GM19035 (cell line): ENCODE results near the gene ULK3.

Experiments
- ATAC-seq: cut with Tn5 transposase; IDR thresholded peaks from one replicate; pipeline ENCODE4 v1.9.1; 2021; ENCODE audit not compliant: unreplicated experiment

The ULK3 gene

DNA sequence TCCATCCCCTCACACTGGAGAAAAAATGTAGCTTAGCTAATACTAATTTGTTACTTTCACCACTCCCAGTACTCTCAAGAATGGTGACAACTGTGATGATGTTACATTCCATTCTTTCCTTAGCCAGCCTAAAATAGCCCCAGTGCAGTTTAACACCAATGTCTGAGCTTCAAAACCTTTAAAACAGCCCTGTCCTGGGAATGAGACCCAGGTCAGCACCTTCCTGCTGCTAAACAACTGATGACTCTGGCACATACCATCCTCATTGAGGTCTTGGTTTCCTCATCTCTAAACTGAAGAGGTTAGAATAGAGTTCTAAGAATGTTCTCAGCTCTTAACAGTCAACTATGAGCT is 26.4 kb upstream of the ULK3 start:
- no peak for ATAC-seq

DNA sequence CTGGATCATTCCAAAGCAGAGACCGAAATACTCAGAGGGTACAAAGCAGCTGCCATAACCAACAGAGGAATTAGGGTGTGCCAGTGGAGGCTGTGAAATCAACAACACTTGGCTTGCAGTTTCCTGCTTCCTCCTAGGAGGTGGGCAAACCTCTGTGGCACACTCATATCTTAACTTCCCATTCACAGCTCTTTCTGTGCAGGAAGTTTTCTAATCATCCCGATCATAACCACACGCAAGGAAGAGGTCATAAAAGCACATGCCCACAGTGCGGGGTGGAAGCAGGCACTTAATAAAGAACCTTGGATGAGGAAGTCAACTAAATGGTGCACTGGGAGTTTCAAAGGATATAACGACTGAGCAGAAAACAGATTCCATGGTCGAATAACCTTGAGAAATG is 25.1 kb upstream of the ULK3 start:
- ATAC-seq = no peak

DNA sequence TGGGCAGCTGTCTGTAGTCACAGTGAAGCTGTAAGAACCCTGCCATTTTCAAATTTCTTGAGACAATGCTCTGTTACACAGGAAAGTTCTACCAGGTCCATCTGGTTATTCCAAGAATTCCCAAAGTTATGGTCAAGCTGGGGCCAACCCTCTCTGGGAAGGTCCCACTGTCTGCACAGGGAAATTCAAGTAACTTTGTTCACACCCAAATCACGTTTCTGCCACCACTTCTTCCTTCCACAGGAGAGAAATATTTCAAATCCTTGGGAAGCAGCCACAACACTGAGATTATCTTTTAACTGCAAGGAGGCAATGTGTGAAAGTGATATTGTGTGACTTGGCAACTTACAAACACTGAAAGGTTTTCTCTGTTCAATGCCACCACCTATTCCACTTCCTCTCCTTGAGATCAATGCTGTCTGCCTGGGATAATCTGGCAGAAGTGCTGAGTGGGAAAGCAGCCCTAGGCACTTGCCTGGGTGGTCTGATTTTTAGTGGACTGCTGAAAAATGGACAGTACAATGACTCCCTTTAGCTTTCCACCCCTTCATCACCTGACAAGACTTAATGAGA is 24.6 kb upstream of the ULK3 start:
- no peak for ATAC-seq

DNA sequence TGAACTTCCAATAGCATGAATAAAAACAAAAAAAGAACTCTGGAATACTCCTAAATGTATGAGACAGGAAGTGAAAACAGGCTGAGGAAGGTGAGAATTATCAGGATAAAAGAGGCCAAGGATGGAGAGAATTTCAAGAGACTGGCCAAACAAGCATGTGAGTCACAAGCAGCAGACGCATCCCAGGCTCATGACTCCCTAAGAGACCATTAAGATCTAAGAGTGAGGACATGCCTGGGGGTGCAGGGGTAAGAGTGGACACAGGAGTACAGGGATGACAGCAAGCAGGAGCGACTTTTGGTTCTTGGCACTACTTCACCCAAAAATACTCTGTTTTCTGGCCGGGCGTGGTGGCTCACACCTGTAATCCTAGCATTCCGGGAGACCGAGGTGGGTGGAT is 23.1 kb upstream of the ULK3 start:
- ATAC-seq = no peak

DNA sequence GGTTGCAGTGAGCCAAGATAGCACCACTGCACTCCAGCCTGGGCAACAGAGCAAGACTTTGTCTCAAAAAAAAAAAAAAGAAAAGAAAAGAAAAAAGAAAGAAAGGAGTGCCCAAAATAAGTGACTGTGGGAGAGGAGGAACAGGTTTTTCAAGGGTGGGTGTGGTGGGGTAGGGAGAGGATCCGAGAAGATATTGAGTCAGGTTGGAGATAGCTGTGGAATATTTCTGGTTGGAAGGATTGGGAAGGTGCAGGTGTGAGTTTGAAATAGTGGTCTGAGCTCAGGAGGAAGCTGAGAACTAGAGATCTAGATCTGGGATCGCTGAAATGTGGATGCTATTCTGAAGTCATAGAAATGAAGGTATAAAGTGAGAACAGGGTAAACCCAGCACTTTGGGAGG is 22.4 kb upstream of the ULK3 start:
- no peak for ATAC-seq

DNA sequence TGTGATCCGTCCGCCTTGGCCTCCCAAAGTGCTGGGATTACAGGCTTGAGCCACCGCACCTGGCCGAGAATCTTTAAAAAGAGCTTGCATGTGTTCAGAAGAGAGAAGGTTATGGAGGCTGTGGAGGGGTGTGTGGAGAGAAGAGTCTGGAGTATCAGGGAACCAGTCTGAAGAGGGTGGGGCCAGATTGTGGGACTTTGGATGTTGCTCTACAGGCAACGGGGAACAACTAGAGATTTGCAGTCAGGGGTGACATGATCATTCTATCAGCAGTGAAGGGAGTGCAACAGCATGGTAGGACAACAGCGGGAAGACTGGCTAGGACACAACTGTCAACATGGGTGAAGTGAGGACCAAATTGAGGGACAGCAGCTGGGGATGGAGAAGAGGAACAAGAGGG is 21.3 kb upstream of the ULK3 start:
- ATAC-seq = no peak

DNA sequence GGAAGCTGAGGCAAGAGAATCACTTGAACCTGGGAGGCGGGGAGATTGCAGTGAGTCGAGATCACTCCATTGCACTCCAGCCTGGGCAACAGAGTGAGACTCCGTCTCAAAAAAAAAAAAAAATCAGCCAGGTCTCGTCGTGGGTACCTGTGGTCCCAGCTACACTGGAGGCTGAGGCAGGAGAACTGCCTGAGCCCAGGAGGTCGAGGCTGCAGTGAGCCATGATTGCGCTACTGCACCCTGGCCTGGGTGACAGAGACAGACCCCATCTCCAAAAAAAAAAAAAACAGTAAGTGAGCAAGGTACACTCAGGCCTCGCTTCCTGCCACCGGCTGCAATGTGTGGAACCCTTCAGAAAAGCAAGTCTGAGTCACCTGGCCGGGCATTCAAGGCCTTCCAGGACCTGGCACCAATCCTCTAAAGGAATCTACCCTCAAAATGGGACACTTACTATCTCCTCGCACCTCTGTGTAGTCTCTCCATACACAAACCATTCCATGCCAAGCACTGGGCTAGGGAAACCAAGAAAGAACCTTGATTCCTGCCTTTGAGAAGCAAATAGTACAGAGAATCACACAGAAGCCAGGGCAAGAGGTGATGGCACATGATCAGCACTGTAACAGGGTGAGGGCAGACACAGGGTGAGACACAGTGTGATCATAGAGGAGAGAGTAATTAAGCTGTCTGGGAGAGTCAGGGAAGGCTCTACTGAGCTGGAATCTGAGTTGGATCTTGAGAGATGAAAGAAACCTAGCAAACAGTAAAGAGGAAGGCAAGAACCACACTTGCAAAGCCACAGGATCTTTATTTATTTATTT is 20.5 kb upstream of the ULK3 start:
- no peak for ATAC-seq

DNA sequence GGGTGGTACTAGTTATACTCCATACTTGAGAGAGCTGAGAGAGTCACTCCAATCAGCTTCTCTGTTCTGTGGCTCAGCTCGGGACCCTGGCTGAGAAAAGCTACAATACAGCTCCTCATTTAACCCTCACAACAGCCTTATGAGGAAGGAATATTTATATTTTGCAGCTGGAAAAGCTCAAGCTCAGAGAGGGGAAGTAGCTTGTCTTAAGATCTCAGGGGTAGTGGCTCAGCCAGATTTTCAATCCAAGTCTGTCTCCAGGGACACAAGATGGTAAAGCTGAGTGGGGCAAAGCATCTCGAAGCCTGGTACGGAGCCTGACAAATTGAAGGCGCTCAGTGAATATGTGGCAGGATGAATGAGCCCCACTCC is 15.4 kb upstream of the ULK3 start:
- ATAC-seq = no peak

DNA sequence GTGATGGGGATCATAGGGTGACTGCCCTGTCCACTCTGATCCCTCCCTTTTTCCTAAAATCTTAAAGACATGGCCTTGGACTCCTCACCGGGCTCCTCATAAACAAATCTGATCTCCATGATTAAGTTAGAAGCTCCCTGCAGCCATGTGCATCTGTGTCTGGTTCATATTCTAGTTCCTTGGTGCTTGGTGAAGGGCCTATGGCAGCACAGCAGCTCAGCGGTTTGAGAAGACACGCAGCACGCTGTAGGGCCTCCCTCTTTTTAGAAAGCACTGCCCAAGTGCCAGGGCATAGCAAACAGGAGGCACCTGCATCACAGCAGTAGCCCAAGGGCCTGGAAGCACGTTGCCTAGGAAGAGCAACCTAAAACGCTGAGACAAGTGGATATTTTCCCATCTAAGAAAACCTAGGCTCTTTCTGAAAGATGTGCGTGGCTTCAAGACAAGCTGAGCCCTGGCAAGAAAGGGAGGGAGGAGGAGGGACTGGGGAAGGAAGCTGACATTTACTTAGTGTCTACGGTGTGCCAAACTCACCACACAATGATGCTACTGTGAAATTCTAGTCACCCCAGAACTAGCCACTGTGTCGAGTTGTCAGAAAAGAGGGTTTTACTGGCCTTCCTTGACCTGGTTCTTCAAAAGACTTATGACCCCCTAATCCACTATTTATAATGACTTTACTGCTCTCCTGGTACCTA is 14.9 kb upstream of the ULK3 start:
- ATAC-seq = peak; percentile 15

DNA sequence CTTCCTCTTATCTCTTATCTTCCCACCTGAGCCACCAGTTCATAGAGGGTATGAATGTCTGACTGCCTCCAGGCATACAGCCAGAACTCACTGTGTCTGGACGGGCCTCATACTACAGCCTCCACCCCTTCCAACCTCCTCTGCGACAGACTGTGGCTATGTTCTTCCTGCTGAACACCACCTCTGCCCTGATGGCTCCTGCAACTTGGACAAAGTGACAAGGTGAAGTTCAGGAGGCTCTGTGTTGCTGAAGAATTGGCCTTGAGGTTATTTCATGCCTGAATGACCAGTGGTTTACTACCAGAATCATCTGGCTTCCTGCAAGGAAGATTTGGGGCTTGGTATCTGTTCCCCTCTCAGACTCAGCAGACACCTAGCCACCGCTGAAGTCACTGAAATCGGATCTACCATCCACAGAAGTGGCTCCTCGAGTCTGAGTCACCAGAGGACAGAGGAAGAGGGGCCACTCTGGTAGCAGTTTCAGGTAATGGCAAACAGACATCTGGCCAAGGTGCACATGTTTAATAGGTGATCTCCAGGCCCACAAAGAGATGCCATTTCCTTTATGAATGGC is 14.2 kb upstream of the ULK3 start:
- ATAC-seq = peak; percentile 69

DNA sequence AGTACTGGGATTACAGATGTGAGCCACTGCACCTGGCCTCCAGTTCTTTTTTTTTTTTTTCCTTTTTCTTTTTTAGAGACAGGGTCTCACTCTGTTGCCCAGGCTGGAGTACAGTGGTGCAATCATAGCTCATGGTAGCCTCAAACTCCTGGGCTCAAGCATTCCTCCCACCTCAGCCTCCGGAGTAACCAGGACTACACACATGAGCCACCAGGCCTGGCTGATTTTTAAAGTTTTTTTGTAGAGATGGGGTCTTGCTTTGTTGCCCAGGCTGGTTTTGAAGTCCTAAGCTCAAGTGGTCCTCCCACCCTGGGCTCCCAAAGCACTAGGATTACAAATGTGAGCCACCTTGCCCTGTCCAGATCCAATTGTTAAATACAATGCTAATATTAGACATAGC is 13.6 kb upstream of the ULK3 start:
- ATAC-seq = no peak

DNA sequence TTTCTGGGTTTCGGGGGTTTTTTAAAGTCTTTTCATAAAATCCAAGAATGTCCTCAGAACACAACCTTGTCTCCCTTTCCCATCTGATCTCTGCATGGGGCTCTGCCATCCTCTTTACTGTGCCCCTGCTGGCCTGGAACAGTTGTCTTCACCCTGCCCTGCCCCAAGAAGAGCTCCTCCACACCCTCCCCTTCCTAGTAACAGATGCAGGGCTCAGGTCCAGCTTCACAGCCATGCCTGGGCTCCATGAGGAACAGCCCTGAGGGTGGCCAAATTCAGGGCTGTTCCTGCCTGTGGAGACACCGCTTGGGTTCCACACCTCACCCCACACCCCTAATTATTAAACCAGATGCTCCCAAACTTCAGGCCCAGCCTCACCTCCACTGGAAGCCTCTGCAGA is 12.9 kb upstream of the ULK3 start:
- no peak for ATAC-seq

DNA sequence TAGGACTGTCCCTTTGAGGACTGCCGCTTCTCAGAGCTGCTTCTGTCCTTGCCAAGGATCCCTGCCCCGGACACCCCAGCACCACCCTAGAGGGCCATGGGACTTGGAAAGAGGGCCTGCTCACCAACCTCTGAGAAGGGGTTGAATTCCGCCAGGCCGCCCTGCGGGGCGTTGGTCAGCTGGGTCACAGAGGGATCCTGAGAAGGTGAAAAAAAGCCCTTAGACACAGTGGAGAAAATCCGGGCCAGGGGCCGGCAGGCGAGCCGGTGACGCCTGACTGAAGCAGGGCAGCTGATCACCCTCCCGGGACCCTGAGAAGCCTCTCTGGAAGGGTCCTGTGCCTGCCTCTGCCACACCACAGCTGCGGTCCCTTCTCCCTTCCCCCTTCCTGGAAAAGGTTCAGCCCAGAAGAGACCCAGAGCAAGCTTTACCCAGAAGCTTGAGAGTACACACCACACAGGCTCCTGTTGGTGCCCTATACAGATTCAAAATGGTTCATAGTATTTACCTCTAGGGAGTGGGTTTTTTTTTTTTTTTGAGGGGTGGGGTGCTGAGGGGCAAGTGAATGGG is 11.6 kb upstream of the ULK3 start:
- no peak for ATAC-seq

DNA sequence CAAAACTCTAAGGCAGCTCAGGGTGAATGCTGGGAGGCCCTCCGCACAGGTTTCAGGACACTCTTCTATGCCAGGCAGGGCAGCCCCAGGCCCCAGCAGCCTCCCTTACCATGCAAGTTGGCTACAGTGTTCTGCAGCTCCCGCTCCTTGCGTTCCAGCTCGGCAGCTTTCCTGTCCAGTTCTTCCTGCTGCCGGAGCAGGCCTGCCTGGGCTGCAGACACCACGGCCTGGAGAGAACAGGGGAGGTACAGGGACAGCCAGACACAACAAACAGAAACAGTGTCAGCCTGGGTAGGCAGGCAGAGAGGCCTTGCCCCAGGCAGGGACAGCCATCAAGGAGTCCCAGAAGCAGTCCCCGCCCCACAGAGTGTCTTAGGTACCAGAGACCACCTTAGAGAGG is 9.0 kb upstream of the ULK3 start:
- ATAC-seq = no peak

DNA sequence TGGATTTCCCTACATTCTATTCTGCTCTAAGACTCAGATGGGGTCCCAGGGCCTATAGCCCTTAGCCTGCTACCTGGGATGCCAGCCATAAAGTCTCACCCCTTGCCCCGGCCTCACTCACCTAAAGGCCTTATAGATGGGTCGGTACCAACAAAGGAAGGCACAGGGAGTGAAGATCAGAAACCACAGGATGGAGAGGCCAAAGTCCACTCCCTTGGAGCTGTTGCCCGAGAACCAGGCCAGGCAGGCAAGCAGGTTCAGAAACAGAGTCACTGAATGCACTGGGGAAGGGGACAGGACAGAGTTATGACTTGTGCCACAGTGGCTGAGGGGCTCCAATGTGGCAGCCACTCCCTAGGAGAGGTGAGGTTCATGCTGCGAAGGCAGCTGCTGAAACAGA is 7.4 kb upstream of the ULK3 start:
- no peak for ATAC-seq

DNA sequence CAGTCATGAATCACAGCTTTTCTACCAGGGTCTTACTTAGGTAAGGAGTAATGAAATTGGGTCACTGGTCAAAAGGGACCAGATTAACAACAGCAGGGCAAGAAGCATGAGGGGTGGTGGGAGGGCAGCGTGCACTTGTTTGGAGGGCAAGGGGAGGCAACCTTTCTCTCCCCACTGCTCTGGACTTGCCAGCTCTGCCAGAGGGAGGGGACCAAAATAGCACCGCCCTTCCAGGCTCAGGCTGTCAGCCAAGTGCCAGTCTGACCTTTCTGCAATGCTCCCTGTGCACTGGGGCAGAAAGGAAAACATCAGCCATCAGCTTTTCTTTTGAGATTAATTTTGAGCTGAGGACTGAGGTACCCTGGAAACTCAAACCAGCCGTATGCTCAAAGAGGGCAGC is 4.5 kb upstream of the ULK3 start:
- ATAC-seq = no peak

DNA sequence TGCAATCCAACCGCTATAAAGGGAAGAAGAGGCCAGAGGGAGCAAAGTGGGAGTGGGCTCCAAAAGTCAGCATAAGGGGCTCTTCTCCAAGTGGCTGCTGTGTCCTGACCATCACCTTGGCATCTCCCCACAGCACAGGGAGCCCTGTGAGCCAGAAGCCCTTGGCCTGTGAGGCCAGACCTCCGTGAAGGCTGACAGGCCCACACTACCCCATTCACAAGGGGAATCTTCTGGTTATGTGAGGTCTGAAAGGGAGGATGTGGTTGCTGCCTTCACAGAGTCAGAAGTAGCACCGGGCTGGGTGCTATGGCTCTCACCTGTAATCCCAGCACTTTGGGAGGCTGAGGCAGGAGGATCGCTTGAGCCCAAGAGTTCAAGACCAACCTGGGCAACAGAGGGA is 2.6 kb upstream of the ULK3 start:
- no peak for ATAC-seq

DNA sequence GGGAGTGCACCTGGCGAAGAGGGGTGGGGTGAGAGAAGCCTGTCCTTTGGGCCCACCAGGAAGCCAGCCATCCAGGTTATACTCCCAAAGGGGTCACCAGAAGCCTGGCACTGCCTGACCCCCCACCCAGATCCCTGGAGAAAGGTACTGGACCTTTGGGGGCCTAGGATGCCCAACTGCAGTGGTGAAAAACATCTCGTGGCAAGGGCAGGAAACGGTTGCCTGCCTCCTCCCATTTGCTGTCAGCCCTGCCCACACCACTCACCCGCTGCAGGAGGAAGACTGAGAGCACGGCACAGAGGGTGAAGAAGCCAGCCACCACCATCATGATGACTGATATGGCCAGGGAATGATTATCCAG is 2.2 kb upstream of the ULK3 start:
- ATAC-seq = no peak

DNA sequence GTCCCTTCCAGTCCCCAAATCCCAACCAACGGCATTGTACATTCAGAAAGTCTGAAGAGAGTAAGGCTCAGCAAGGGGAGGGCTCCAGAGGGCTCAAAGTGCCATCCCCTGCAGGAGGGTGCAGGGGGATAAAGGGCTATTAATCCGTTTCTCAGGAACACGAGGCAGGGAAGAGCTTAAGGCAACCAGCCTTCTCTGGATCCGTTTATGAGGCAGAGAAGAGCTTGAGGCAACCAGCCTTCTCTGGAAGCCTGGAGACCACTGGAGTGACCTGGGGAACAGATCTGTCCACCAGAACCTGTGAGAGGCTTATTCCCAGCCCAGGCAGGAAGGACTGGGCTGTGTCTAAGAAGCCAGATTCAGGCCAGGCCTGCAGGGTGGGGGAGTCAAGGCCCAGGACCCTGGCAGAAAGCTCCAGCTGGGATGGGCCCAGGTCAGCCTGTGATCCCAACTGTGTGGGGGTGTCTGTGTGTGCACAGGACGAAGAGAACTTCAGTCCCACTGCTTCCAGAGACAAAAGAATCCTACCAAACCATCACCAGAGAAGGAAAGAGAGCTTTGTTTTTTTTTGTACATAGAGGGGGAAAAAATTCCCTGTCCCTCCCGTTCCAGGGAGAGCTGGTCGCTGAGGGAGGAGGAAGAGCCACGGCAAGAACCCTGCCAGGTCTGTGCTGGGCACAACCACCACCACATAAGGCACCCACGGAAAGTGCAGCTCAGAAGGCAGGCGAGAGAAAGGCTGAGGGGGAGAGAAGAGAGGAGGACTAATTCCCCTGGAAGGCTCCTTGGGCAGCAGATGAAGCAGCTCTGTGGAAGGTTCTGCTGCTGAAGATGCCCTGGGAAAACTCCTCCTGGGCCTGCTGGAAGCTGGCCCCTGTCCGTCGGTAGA is 1.6 kb upstream of the ULK3 start:
- no peak for ATAC-seq

DNA sequence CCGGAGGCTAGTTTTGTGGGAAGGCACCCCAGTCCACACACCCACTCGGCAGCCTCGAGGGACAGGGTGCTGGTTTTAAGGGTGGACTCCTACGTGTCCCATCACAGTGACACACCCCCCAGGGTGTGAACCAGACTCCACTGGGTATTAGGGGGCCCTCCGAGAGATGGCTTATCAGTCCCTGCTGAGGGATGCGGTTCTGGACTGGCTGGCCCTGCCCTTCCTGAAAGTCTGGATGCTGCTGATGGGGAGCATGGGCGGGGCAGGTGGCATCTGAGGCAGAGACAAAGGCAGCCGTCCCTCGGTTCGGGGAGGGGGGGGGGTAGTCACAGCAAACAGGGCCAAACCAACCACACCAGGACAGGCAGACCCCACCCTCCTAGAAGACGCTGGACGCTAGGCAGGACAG is 939 bp upstream of the ULK3 start:
- no peak for ATAC-seq

DNA sequence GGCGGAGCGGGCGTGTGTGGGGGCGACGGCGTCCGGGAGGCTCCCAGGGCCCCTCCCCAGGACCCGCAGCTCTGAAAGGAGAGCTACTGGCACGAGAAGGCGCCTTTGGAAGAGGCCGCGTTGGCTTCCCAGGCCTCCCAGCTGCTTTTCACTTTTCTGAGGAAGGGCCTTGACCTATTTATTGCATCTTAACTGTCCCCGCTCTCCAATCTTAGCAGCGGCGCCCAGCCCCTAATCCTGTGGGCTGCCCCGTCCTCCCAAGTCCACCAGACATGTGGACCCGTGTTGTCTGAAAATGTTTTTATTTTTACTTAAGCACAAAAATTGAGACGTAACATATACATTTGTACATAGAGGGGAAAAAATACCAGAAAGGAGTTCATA is 481 bp upstream of the ULK3 start:
- ATAC-seq = no peak
